GM18508 (cell line): Measurements from ENCODE around the gene STAM2.
"Not testable (repeated sequence)": the region's sequence is repeated elsewhere in the genome, so short reads cannot be mapped to it uniquely, and the experiment has no call there.

Experiments
- ATAC-seq: cut with Tn5 transposase; IDR thresholded peaks from one replicate; pipeline ENCODE4 v1.9.1; 2021; ENCODE audit warnings: moderate number of reproducible peaks; ENCODE audit not compliant: insufficient read depth, unreplicated experiment

STAM2 gene

DNA sequence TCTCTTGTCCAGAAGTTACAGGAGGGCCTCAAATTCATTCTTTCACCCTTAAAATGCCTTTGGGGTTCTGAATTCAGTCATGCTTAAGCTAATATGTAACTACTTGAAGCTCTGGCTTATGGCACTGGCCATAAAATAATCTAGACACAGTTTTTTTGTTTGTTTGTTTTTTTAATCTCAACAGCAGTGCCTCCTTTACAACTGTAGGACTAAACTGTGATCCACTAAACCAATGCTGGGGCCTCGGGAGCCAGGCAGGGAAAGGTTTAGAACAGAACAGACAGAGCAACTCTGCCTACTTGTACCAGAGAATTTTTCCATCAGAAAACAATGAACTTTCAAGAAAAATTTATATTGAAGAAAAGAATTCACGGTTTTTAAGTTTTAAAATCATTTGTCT lies 1.7 kb downstream of the STAM2 start:
- no peak for ATAC-seq

DNA sequence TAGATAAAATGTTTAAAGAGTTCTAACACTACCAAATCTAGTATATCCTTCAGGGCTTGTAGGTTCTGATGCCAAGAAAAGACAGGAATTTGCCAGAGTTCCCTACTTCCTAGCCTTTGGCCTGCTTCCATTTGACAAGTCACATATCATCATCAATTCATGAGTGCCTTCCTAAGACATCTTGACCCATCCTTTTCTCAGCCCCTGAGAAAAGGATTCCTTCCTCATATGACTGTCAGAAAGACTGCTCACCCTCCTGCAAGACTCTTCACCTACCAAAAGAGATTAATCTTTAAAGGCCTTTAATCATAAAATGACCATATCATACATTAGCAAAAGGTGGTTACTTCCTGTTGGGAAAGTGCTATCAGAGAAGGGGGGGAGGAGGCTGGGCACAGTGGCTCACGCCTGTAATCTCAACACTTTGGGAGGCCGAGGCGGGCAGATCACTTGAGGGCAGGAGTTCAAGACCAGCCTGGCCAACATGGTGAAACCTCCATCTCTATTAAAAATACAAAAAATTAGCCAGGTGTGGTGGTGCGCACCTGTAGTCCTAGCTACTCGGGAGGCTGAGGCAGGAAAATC lies 3.3 kb downstream of the STAM2 start:
- not testable (repeated sequence) for ATAC-seq

DNA sequence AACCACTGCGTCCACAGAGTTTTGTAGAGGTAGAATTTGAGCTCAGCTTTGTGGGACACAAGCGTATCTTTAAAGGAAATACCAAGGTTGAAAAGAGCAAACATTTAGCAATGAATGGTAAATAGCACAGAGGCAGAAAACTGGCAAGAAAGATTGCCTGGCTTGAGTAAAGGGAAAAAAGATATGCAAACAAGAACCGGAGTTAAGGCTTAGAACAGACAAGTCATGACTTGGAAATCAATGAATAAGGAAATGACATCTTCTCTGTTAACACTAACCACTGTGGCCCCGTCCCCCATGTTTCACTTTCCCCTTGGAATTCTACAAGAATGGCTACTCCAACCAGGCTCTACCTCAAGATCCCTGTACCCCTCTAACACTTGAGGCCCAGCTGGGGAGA lies 3.8 kb downstream of the STAM2 start:
- ATAC-seq: no peak

DNA sequence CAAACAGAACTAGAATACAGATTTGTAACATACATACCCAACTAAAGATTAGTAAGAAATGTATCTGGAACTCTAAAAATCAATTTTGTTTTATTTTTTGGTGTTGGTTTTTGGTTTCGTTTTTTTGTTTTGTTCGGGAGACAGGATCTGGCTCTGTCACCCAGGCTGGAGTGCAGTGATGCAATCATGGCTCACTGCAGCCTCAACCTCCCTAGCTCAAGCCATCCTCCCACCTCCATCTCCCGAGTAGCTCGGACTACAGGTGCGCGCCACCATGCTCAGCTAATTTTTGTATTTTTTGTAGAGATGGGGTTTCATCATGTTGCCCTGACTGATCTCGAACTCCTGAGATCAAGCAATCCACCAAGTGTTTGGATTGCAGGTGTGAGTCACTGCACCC lies 6.4 kb downstream of the STAM2 start:
- ATAC-seq: not testable (repeated sequence)

DNA sequence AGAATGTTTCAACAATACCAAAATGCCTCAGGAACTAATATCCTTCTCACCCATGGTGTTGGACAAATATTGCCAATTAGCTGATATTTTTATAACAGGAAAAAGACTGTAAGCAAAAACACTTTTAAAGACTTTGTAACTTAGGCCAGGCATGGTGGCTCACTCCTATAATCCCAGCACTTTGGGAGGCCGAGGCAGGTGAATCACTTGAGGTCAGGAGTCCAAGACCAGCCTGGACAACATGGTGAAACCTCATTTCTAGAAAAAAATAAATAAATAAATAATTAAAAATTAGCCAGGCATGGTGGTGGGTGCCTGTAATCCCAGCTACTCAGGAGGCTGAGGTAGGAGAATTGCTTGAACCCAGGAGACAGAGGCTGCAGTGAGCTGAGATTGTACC lies 8.1 kb downstream of the STAM2 start:
- ATAC-seq: not testable (repeated sequence)

DNA sequence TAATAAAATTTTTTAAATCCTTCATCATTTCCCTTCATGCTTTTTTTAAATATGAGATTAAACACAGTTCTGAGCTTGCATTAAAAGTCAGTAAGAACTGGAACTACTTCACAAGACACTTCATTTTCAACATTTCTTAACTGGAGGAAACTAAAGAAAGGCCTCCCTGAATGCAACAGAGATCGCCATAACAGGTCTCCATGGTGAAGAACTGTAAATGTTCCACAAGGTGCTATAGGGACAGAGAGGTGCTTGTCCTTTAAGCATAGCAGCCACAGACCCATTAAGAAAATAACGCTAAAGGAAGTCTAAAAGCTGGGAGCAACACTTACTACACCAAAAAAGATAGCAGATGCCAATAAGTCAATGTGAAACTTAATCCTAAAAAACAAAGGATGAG lies 8.5 kb downstream of the STAM2 start:
- peak; percentile 24 for ATAC-seq

DNA sequence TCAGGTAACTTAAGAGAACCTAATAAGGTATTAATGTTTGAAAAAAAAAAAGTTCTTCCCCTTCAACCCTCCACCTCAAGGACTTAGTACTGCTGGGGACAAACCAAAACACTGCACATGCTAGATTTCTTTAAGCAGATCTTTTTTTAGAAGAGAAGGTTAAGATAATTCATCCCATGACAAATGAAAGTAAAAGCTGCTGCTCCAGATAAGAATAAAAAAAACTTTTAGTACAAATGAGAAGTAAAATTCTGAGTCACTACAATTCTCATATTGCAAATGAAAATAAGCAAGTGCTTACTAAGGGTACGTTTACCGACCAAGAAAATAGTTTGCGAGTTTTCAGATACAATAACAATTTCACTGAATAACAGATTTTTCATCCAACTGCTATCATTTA lies 8.9 kb downstream of the STAM2 start:
- ATAC-seq: peak; percentile 50

DNA sequence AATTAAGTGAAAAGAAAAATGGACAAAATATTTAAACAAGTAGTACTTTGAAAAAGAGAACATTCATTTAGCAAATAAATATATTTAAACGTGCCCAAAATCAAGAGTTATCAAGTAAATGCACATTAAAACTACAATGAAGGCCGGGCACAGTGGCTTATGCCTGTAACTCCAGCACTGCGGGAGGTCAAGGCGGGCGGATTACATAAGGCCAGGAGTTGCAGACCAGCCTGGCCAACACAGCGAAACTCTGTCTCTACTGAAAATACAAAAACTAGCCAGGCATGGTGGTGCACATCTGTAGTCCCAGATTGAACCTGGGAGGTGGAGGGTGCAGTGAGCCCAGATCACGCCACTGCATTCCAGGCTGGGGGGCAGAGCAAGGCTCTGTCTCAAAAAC lies 9.8 kb downstream of the STAM2 start:
- no peak for ATAC-seq

DNA sequence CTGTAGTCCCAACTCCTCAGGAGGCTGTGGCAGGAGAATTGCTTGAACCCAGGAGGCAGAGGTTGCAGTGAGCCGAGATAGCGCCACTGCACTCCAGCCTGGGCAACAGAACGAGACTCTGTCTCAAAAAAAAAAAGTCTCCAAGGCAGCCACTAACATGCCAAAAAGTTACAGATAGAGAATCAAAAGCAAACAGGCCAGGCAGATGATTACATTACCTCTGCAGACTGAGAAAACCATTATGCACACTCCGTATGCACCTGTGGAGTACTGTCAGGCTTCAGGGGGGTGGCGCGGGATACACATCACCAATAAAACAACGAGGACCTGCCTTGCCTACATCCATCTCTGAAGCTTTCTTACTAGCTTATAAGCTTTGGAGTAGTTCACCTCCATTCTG lies 10.3 kb downstream of the STAM2 start:
- ATAC-seq: no peak

DNA sequence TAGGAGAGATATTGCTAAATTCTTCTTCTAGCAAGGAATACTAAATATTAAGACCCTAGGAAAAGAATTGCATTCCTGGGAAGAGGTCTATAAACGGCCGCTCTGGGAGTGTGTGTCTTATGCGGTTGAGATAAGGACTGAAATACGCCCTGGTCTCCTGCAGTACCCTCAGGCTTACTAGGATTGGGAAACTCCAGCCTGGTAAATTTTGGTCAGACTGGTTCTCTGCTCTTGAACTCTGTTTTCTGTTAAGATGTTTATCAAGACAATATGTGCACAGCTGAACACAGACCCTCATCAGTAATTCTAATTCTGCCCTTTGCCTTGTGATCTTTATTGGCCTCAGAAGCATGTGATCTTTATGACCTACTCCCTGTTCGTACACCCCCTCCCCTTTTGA lies 11.9 kb downstream of the STAM2 start:
- ATAC-seq: not testable (repeated sequence)

DNA sequence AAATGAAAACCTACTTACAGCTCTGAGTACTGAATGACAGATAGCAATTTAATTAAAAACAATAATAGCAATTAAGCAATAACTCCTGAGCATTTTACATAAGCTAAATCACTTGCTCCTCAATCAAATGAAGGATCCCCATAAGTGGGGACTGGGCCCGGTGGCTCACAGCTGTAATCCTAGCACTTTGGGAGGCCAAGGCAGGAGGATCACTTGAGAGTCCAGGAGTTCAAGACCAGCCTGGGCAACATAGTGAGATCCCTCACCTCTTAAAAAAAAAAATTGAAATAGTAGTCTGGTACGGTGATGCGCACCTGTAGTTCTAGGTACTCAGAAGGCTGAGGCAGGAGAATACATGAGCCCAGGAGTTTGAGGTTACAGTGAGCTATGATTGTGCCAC lies 13.4 kb downstream of the STAM2 start:
- no peak for ATAC-seq

DNA sequence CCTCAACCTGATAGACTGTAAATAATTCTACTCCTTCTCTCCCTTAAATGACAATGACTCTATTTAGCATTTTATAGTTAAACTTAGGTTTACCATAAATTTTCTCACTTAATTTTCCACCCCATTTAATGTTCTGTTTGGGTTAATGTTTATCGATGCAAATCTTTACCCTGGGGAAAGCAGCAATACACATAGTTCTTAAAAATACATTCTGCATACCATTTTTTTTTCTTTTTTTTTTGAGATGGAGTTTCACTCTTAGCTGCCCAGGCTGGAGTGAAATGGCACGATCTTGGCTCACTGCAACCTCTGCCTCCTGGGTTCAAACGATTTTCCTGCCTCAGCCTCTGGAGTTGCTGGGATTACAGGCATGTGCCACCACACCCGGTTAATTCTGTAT lies 14.0 kb downstream of the STAM2 start:
- ATAC-seq: no peak

DNA sequence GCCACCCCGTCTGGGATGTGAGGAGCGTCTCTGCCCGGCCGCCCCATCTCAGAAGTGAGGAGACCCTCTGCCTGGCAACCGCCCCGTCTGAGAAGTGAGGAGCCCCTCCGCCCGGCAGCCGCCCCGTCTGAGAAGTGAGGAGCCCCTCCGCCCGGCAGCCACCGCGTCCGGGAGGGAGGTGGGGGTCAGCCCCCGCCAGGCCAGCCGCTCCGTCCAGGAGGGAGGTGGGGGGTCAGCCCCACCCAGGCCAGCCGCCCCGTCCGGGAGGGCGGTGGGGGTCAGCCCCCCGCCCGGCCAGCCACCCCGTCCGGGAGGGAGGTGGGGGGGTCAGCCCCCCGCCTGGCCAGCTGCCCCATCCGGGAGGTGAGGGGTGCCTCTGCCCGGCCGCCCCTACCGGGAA lies 15.2 kb downstream of the STAM2 start:
- ATAC-seq: not testable (repeated sequence)

DNA sequence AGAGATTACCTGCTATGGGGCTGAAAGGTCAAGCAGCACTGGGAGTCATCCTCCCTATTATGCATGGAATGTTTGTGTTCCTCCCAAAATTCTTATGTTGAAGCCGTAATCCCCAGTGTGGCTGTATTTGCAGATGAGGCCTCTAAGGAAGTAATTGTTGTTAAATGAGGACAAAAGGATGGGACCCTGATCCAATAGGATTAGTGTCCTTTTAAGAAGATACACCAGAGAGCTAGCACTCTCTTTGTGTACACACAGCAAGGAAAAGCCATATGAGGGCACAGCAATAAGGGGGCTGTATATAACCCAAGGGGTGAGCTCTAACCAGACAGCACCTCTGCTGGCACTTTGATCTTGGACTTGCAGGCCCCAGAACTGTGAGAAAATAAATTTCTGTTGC lies 18.3 kb downstream of the STAM2 start:
- no peak for ATAC-seq

DNA sequence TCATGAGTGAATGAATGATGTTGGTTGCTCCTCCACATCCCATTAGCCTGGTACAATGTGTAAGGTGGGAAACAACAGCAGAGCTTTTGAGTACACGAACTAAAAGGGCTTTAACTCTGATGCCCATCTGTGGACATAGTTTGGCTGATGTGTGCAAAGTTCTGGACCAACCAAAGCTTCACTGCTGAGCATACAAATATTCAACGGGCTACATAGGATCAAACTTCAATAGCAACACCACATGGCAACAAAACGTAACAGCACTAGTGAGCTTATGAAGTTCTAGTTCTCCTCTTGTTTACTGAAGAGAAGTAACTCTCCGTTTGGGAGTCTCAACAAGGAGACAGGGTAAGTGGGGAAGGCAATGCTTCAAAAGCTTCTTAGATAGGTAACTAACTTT lies 20.4 kb downstream of the STAM2 start:
- no peak for ATAC-seq

DNA sequence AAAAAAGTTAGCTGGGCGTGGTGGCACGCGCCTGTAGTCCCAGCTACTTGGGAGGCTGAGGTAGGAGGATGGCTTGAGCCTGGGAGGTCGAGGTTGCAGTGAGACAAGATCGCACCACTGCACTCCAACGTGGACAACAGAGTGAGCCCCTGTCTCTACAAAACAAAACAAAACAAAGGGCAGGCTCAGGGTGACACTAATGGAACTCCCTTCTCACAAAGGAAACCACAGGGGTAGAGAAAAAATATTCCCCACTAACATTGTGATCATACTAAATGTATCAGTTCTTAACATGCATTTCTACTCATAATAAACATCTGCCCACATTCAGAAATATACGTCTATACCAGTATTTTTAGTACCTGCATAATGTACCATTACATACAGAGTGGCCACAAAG lies 21.1 kb downstream of the STAM2 start:
- ATAC-seq: no peak

DNA sequence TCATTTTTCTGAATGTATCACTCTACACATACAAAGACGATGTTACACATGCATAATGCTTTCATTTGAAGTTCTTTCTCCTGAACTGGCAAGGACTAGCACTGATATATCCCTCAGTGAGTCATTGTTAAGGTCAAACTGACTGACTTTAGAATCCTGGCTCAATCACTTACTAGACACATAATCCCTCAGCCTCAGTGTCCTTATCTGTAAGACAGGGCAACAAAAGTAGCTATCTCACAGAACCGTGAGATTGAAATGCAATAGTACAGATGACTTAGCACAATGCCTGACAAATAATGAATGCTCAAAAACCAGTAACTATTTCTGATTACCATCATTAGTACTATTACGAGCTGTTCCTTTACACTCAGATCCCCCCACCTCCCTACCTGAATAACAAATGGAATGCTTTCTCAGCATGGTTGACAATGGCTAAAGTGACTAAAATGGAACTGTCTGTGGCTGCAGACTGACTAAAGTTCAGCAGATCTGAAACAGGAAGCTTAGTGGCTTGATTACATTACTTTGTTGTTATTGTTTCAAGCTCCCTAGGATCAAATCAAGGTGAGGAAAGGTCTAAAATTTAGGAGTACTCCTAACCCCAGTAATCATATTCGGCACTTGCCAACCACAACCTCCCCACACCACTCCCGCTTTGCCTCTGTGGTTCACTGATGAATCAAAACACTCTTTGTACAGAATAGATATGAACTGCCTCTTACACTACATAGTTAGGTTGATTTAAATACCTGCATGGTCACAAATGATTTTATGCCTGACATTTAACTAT lies 40.9 kb downstream of the STAM2 start:
- no peak for ATAC-seq

DNA sequence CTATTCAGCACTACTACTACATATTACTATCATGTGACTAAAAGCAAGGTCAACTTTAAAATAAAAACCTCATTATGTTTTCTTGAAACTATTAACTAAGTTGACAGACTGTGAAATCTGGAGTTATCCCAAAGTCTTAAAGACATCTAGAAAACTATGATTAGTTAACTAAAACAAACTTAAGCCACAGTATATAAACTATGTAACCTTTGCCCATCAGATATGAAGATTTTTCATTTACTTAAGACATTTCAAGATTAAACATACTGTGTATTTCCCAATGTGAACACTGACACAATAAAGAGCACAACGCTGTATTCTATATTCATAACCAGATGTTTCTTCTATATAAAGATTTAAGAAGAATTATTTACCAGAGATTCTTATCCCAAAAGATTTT lies 43.3 kb downstream of the STAM2 start:
- ATAC-seq: no peak

DNA sequence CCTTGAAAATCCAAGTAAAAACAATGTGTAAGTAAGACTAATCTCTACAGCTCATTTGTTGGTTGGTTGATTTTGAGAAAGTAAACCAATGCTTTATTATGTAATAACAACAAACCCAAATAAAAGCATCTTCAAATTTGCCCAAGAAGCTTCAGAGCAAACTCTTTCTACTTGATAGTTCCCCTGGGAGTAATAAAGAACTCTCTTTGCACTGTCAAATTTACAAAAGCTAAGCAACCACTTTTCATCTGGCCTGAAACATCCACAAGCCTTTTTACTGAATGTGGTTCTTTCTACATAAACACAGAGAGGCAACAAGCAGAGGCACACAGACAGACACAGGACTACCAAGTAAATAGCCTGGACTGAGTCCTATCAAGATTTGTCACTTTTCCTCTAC lies 47.9 kb downstream of the STAM2 start:
- ATAC-seq: no peak

DNA sequence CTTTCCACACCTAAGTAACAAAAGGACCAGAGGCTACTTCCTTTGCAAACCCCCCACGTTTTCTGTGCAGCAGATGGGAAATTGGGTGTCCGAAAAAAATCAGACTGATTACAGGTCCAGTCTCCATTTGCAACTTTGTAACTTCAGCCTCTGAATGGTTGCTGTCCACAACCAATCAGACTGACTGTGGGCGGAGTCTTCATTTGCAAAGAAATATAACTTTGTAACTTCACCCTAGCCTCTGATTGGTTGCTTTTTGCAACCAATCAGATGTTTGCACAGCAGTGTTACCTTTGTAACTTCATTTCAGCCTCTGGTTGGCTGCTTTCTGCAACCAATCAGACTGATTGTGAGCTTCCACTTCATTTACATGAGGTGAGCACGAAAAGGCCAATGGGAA lies 48.9 kb downstream of the STAM2 start:
- ATAC-seq: no peak

DNA sequence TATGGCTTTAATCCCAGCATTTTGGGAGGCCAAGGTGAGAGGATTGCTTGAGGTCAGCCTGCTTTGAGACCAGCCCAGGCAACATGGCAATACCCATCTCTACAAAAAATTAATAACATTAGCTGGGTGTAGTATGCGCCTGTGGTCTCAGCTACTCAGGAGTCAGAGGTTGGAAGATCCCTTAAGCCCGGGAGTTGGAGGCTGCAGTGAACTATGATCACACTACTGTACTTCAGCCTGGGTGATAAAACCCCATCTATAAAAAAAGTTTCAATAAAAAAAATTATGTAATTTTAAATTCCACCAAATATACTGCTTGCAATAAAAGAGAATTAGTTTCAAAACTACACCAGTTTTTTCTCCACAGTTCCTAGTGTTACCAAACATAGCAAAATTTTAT lies 53.4 kb downstream of the STAM2 start:
- no peak for ATAC-seq

DNA sequence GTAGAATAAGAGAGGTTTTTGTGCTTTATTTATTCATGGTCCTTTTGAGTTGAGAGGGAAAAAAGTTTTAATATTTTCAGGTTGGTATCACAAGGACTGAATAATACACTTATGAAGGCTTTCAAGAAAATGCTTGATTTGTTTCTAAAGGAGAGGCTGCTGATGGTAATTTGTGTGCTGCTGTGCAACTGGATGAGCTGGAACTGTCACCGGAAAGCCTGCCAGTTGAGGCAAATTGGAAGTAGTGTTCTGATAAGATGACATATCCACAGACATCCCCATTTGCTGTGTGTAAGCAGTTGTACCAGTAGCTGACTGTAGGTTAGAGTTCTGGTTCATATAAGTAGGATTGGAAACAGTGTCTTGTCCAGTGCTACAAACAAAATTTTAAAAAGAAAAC lies 55.1 kb downstream of the STAM2 start:
- no peak for ATAC-seq
